IPS-NIHi7 (cell line): ENCODE measurements around the gene TPX2.

ENCODE experiments used
- DNase-seq: peaks from one replicate; pipeline ENCODE4 v3.0.0; 2012; ENCODE audit warnings: mixed read lengths; ENCODE audit errors: extremely low spot score

TPX2 gene

DNA sequence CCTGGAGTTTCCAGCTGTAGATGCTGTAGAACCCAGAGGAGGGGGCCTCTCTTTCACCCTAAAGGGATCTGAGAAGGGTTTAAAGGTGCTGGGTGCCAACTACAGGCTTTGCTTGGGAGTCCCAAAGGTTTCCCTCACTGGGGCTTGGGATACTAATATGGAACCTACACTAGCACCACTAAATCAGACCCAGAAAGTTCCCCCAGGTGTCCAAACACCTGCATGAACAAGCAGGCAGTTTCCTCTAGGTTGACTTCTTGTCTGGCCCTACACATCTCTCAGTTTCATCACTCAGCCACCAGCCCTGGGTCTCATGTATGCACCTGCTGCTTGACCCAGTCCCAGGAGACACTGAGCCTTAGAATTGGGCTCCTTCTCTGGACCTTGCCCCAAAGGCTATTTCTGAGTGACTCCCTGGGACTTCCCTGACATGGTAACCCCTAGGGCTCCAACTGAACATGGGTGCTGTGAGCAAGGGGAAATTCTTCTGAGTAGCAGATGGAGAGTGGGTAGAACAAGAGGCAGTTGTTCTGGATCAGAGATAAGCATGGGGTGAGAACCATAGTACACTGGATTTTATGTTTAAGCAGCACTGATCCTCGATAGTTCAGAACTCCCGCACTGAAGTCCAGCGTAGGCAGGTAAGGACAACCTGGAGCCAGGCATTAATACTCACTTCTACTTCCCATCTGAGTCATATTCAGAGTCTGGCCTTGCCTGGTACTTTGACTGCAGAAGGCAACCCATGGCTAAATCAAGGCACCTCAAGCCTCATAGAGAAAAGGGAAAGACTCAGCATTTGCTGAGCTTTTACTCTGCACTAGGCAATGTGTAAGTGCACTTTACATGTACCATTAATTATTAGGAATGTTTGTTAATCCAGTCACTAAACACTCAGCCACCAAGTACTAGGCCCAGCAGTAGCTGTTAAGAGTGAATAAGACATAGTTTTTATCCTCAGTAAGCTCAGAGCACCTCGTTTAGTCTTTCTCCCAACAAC lies 33.2 kb upstream of the TPX2 start:
- no peak for DNase-seq

DNA sequence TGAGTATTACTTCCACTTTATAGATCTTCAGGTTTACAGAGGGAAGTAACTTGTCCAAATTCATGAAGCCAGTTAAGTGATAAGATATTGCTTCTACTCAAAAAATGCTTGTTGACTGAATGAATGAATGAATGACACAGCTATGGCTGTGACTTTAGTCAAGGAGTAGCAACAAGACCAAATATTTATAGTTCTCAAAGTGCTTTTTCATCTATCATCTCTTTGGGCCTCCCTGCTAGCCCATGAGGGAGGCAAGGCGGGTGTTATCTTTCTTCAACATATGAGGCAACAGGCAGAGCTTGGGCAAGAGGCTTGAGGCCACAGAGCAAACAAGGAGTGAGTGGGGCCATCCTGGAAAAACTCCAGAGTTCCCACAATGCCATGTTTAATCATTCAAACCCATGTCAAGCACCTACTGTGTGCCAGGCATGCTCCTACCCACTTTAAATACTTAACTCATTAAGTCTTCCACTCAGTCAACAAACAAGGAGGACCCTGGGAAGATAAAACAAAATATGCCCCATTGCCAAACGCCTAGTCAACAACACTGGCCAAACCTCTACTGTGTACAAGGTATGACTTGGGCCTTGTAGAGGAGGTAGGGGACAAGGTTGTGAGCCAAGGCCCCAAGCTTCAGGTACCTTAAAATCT lies 32.4 kb upstream of the TPX2 start:
- no peak for DNase-seq

DNA sequence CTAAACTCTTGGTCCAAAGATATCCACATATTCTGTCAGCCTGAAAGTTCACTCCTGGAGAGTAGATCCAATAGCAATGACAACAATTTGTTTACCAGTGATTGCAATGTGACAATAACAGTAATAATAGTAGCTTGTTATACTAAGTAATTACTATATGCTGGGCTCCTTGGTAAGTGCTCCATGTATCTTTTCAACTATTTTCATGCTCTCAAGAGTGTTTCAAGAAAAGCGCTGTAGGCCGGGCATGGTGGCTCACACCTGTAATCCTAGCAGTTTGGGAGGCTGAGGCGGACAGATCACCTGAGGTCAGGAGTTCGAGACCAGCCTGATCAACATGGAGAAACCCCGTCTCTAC lies 31.9 kb upstream of the TPX2 start:
- DNase-seq, result no peak

DNA sequence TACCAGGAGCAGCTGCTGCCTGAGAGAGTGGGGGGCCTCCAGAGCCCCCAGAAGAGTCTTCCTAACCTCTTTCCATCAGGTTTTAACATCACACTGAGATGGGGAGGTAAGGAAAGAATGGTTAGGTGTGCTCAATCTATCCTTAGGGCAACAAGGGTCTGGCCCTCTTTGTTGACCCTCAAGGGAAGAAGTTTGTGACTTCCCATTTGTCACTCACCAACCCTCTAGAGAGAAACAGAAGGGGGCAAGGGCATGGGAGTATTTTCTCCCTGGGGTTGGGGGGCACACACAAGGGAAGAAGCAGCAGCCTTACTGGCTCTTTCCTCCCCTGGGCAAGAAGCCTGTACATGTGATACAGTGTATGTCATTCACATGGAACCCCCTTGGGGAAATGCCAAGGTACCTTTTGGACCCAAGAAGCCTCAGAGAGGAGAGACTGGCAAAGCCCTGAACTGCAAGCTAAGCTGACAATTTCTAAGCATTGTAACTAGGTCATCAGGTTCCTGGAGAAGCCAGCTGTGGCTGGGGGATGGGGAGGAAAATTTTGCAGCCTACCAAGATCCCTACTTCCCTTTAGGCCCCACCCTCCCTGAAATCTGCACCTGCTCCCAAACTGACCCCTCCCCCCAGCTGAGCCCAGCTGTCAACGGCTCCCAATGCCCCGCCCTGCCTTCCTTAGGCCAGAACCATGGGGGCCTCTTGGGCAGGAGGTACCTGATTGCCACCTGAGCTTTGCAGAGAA lies 30.9 kb upstream of the TPX2 start:
- DNase-seq, result no peak

DNA sequence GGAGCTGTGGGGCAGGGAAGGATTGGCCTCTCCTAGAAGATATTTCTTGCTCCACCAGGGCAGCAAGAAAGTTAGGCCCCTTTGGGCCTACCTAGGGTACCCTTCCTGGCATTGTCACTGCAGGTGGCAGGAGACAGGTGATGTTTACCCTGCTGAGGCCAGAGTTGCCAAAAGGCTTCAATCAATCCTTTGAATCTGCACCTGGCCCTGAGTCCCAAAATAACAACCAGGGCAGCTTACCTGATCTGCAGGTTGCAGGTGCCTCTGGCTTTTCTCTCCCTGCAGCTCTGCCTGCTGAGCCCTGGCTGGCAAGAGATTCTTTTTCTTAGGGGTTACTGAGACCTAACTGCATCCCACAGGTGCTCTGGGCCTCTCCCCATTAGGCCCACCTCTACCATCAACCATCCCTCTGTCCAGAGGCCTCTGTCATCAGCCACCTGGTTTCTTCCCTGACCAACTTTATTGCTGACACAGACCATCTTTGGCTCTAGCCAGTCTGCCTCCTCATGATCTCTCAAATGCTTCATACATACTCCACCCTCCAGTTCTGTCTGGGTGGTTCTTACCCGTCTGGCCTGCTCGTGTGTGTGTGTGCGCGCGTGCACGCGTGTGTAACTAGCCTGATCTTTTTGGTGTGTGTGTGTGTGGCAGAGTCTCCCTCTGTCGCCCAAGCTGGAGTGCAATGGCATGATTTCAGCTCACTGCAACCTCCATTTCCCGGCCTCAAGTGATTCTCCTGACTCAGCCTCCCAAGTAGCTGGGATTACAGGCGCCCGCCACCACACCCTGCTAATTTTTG lies 30.2 kb upstream of the TPX2 start:
- DNase-seq, result no peak

DNA sequence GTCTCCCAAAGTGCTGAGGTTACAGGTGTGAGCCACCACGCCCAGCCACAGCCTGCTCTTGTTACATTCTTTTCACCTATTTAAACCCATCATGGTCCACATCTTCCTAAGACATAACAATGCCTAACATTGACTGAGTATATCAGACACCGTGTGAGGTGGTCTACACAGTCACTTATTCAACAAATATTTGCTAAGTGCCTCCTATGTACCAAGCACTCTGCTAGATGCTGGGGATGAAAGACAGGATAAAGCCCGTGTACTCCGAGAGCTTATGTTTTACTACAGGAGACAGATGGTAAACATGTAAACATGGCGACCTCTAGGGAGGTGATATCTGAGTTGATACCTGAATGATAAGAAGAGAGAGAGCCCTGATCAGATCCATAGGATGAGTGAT lies 29.2 kb upstream of the TPX2 start:
- no peak for DNase-seq

DNA sequence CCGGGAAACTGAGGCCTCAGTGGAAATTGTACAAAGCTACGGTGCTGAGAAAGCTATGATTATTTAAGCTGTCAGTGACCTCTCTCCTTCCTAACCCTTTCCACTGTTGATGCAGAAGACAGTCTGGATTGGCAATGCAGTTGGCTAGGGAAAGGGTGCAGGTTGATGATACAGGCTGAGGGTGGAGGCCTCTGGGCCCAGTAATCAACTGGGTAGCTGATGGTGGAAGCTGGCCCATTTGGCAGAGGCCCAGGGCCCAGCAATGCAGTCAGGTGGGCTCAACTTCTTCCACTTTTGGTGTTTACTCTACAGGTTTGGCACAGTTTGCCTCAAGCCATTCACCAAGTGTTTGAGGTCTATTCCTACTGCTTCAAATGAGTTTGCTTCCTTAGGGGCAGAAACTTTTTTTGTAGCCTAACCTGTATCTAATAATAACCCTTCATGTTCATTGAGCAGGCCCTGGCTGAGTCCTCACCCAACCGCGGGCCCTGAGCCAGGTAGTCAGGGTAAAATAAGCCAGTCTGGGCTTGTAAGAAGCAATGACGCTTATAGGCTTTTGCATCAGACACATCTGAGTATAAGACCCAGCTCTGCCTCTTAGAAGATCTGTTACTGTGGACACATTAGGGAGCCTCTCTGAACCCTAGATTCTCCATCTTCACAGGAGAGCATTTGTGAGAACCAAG lies 28.5 kb upstream of the TPX2 start:
- no peak for DNase-seq

DNA sequence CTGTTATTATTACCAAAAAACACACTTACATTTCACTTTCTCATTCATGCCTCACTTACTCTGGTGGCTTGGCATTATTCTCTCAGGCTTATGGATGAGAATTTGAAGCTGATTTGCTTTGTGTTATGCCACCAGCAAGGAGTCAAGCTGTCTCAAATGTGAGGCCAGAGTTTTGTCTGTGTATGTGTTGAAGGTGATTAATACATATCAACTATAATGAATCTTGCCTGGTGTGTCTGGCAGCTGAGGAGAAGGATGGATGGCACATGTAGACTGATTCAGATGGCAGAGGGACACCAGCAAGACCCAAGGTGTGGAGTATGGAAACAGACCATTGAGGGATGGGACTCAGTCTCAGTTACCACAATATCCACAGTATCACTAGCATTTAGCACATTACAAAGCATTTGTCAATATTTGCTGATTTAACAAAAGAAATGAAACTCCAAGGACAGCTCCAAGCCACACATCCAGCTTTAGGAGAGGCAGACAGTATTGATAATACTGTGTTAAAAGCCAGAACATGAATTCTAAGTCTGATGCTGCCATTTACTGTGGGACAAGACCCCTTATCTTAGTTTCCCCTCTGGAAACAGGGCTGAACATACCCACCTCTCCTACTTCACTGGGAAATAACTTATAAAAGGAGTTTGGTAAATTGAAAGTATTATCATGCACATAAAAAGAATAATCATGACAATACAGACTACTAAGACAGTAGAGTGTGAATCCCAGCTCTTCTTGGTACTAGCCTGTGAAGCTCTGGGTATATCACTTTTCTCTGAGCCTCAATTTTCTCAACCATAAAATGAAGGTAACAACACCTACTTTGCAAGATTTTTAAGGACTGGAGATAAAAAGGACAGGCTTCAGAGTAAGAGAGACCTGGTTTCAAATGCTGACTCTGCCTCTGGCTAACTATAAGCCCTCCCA lies 27.6 kb upstream of the TPX2 start:
- DNase-seq, result no peak

DNA sequence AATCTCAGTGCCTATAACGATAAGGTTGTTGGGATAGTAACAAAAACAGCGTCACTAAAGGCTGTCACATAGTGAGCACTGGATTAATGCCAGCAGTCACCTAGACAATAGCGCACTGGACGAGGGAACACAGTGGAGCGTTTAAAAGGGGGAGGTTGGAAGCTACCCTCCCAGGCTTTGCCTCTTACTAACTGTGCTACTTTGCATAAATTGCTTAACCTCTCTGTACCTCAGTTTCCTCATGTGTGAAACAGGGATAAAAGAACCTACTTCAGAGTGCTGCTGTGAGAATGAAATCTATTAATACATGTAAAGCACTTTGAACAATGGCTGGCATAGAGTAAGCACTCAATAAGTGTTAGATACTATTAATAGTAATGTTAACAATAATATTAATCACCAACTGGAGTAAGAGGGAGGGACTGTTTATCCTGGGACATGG lies 27.0 kb upstream of the TPX2 start:
- DNase-seq, result no peak

DNA sequence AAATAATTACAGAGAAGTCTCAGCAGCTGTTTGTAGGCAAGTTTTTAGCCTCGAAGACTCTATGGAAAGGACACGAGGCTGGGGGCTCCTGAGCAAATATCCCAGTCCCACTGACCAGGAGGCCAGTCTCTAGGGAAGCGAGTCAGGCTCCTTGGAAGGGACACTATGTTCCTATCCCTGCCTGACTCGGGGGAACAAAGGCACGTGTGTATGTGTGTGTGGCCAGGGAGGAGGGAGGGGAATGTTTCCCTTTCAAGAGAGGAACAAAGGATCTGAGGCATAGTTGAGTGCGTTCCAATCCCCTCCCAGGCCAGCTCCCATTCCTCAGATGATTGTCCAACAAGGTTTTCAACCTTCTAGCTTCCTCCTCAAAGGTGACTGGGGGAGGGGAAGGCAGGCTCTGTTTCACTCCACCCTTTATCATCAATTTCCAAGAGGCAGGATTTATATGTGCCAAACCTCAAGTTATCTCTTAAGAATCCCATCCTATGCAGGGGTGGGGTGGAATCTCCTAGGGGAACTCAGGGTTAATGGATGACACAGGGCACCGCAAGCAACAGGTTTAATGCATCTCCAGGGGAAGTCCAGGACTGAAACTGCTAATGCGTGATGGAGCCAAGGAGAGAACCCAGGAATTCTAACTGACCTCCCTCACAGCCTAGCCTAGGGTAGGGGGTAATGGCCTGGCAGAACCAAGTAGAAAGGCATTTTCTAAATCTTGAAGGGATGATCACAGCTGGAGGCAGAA lies 26.4 kb upstream of the TPX2 start:
- DNase-seq, result peak; percentile 78

DNA sequence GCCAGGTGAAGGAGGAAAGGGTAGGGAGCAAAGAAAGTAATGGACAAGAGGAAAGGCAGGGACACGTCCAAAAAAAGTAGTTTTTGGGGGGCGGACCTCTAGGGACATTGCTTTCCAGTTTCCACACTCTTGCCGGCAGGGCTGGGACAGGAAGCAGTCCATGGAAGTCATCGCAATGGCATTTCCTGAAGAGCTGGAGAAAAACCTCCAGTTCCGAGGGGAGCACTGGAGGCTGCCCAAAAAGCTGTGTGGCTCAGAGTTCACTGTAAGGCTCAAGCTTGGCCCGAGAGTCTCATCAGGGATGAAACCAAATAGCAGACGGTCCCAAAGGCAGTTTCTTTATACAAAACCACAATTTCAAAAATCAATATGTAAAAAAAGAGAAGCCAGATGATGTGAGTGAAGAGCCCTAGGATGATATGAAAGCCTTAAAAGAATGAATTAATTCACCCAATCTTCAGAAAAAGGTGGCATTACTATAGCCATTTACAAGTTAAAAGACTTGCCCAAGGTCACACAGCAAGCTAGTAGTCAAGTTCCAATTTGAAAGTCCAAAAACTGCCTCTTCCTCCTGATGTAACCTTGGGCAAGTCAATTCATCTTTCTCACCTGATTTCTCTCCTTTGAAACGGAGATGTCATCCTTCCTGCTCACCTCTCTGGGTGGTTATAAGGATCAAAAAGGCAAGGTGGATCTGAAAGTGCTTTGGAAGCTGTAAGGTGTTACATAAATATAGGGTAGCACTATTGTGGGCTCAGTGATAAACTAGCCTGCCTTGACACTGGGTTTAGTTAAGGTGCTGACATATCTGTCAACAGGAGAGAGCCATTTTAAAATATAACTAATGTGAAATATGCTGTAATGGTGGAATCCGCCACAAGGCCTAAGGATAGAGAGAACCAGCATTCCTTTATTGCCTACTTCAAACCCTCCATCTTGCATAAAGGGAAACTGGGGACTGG lies 25.5 kb upstream of the TPX2 start:
- DNase-seq, result no peak

DNA sequence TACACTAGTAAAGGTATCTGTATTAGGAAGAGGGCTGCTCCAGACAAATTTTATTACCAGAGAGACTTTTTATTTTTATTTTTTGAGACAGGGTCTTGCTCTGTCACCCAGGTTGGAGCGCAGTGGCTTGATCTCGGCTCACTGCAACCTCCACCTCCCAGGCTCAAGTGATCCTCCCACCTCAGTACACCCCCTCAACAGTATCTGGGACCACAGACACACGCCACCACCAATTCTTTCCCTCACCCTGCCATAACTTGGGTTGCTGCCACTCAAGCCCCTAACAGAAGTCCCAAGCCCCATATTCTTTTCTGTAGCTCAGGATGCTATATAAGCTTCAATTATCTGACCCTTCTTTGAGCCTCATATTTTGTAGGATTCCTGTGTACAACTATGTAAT lies 23.3 kb upstream of the TPX2 start:
- DNase-seq, result no peak

DNA sequence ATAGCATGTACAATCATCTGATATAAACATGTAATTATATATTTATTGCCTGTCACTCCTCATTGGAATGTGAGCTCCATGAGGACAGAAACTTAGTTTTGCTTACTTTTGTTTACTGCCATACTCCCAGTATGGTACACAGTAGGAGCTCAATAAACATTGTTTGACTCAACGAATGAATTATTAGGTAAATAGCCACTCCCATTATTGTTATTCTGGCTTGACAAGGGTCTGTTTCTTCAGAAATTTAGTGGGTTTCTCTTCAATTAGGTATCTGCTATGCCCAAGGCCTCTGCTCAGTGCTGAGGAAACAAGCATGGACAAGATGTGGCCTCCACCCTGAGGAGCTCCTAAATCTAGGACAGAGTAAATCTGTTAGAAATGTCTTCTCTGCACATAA lies 22.7 kb upstream of the TPX2 start:
- DNase-seq, result no peak

DNA sequence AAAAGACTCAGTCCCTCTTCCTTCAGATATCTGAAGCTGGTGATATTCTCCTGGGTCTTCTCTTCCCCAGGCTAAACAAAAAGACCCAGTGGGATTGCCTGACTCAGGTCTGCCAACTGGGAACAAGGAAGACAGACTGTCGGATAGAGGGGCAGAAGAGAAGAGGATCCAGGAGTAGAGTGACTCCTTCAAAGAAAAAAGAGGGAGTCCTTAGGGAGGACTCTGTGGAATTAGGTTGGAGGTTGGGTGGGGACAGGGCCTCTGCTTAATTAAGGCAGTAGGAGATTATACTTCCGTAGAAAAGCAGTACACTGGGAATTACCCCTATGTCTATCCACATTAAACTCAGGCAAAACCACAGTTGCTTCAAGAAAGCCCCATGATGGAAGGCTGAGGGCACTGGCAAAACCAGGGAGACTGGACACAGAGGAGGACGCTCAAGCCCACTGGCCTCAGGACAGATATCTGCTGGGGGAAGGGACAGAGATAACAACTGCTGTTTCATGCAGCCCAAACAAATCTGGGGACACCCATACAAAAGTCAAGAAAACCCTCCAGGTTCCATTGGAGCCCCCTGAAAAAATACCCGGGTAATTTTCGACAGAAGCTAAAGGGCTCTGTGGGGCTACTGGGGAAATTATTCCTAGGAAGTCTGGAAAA lies 22.1 kb upstream of the TPX2 start:
- no peak for DNase-seq

DNA sequence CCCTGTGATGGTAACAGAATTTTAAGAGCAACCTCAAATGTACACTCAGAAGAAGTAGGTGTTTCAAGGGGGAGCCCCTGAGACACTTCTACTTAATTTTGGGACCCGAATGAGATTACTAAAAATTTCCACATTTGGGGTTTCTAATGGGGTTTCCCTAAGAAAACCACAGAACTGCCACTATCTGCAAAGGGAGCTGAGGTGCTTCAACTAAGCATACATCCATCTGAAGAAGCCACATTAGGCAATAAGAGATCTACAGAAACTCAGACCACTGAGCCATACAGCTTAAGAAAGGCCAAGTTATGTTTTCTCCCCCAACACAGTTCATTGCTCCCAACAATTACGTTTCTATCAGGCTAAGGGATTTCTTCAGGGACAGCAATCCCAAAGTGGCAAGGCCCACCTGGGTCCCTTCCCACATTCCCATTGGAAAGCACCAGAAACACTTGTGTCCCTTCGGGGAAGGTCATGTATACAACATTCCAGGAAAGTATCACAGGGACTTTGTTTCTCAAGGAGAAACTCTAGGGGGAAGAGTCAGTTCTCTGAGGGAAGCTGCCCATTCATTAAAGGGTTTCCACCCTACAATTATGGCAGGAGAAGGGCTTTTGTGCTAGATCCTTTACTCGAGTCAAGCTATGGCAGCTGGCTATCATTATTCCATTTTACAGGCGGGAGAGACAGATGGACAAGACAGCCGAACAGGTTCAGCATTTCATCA lies 21.4 kb upstream of the TPX2 start:
- DNase-seq, result no peak

DNA sequence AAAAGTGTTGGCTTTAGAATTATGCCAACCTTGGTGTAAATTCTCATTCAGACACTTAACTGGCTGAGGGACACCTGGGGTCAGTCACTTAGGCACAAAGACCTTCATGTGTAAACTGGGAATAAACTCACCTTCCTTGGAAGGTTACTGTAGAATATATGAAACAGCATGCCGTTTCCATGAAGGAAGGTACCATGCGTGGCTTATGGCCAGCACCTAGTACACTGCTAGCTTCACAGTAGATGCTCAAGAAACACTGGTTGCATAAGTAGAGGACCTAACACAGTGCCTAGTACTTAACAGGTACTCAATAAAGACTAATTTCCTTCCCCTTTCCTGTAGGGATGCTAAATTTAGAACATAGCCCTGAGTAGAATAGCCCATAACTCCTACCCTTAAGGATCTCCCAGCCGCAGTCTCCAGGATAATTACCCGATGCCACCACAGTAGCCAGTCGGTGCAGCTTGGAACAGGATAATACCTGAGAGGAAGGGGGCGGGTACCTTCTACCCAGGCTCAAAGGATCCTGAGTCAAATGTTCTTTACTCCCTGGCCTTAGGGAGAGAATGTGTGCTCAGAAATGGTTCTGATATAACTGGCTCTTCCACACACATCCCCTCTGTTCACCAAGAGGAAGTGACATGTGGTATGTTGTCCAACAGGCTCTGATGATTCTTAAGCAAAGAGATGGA lies 20.0 kb upstream of the TPX2 start:
- DNase-seq, result no peak
